Astrocyte (in vitro differentiated cells and primary cell): ENCODE results near the gene ADGRA3.

Experiments
- CTCF ChIP-seq: IDR thresholded peaks from 2 replicates; pipeline ENCODE4 v1.5.1; 2011; ENCODE audit warnings: low read depth, mild to moderate bottlenecking, inconsistent platforms, low read length, moderate library complexity; ENCODE audit not compliant: insufficient read depth
- EZH2 ChIP-seq: IDR thresholded peaks from 2 replicates; pipeline ENCODE4 v1.6.1; 2012; ENCODE audit warnings: mild to moderate bottlenecking, low read length, inconsistent platforms; ENCODE audit not compliant: insufficient read depth

- TF ChIP-seq CTCF (no peak), EZH2 (no peak)
These were observed 7.5 kb downstream of the ADGRA3 start for GRCh38 chr4:22508376-22508775.
